ENCODE results near the gene PHGDH. TPM values are rescaled to one million over a fixed set of nuclear protein-coding genes. Genes with fewer than 3 reads are reported as not detected.

Gene PHGDH
- total and polyA plus RNA-seq, 2 donors (not counting 3 experiments of a cell fraction or from before 2014, with no cell fraction given): 37.9 to 120 TPM

DNA sequence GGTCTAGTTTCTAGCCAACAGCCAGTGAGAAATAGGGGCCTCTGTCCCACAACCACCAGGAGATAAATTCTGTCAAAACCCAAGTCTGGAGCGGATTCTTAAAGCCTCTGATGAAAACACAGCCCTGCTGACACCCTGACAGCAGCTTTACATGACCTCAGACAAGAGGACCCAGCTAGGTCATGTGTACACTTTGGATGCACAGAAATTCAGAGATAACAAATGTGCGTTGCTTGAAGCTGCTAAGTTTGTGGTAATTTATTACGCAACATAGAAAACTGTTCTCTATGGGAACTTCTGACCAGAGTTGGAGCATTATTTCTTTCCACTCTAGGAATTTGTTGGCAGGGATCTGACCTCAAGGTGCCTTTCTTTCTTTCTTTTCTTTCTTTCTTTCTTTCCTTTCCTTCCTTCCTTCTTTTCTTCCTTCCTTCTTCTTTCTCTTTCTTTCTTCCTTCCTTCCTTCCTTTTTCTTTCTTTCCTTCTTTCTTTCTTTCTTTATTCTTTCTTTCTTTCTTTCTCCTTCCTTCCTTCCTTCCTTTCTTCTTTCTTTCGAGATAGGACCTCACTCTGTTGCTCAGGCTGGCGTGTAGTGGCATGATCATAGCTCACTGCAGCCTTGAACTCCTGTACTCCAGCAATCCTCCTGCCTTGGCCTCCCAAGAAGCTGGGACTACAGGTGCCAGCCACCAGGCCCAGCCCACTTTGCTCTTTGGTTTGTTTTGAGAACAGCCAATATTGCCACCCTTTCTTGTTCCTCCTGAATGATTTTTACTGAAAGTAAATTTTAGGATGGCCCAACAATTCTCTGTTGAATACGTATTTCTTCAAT, 71.8 kb downstream of the PHGDH start:
- TF ChIP-seq EZH2 (IDR thresholded peaks at IDR 0.05; ENCODE audit: borderline replicate concordance, low read depth, low read length, severe bottlenecking) (no peak), POLR2AphosphoS5 (IDR thresholded peaks at IDR 0.05; ENCODE audit: insufficient read depth, low read depth, low read length) (no peak), GATA2 (IDR thresholded peaks at IDR 0.05; ENCODE audit: insufficient read depth, insufficient read length, low read depth, low read length) (no peak), POLR2A (IDR thresholded peaks at IDR 0.05; ENCODE audit: low read depth, low read length) (no peak), FOS (IDR thresholded peaks at IDR 0.05; ENCODE audit: borderline replicate concordance, insufficient read depth, low read length) (no peak), JUN (IDR thresholded peaks at IDR 0.05; ENCODE audit: borderline replicate concordance, insufficient read depth, insufficient read length, low read depth) (no peak), MYC (IDR thresholded peaks at IDR 0.05; ENCODE audit: low read depth, low read length) (no peak)
- TF ChIP-seq, protein P1, sequence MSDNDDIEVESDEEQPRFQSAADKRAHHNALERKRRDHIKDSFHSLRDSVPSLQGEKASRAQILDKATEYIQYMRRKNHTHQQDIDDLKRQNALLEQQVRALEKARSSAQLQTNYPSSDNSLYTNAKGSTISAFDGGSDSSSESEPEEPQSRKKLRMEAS (IDR thresholded peaks at IDR 0.05; ENCODE audit: insufficient read depth, insufficient read length): no peak
- TF ChIP-seq, protein P2, sequence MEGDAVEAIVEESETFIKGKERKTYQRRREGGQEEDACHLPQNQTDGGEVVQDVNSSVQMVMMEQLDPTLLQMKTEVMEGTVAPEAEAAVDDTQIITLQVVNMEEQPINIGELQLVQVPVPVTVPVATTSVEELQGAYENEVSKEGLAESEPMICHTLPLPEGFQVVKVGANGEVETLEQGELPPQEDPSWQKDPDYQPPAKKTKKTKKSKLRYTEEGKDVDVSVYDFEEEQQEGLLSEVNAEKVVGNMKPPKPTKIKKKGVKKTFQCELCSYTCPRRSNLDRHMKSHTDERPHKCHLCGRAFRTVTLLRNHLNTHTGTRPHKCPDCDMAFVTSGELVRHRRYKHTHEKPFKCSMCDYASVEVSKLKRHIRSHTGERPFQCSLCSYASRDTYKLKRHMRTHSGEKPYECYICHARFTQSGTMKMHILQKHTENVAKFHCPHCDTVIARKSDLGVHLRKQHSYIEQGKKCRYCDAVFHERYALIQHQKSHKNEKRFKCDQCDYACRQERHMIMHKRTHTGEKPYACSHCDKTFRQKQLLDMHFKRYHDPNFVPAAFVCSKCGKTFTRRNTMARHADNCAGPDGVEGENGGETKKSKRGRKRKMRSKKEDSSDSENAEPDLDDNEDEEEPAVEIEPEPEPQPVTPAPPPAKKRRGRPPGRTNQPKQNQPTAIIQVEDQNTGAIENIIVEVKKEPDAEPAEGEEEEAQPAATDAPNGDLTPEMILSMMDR (IDR thresholded peaks at IDR 0.05; ENCODE audit: extremely low read depth in 1 of 2, insufficient read depth in 1 of 2, low read depth in 1 of 2, low read length in 2 of 2): no peak
- ChIA-PET POLR2A (no interaction called here), CTCF (interaction anchor here (0.8 kb wide), 1 partner anchor 85 kb away, joined by 3 read pairs; no protein-coding TSS in a partner anchor)
- Histone ChIP-seq H4K20me1 (replicated peaks; ENCODE audit: control insufficient read depth, extremely low read depth, insufficient read depth, low read length) (no peaks in the 10 kb centered on the region), H3K27me3 (ENCODE audit: control insufficient read depth in 2 of 2, insufficient read depth in 2 of 2, low read length in 2 of 2) (peaks cover 11 to 15% of the 10 kb centered on the region in 2 experiments), H3K27ac (ENCODE audit: insufficient read depth, low read depth, low read length) (no peak overlapping the region), H3K4me2 (ENCODE audit: insufficient read depth, low read length) (no peak overlapping the region), H3K36me3 (ENCODE audit: control insufficient read depth in 2 of 2, extremely low read depth in 1 of 2, insufficient read depth in 2 of 2, low read length in 2 of 2) (no peaks in the 10 kb centered on the region), H3K9me1 (replicated peaks; ENCODE audit: control insufficient read depth, extremely low read depth, insufficient read depth, low read length) (no peaks in the 10 kb centered on the region), H3K9me3 (replicated peaks; ENCODE audit: control insufficient read depth, insufficient read depth, low read length) (no peaks in the 10 kb centered on the region), H3K9ac (replicated peaks; ENCODE audit: extremely low read depth, insufficient read depth, low read length) (no peak overlapping the region), H2AFZ (ENCODE audit: low read depth, low read length) (no peak overlapping the region), H3K4me3 (replicated peaks in 1 of 3; ENCODE audit: insufficient read depth in 1 of 3, low read depth in 1 of 3, low read length in 3 of 3) (no peak overlapping the region), H3K4me1 (ENCODE audit: control insufficient read depth, extremely low read depth, insufficient read depth, low read length) (no peaks in the 10 kb centered on the region), H3K79me2 (ENCODE audit: control insufficient read depth, insufficient read depth, low read length) (no peaks in the 10 kb centered on the region)
- intact Hi-C loops (cut with micrococcal nuclease) (no loop called here), dilution Hi-C loops (cut with MboI; ENCODE audit: extremely low pct_ligation_motif_present, low sequenced_read_pairs) (no loop called here)
- FAIRE-seq: no peak
- BruUV-seq (replicated peaks): no TSS peak
- DNase-seq (ENCODE audit: low read depth, low spot score): no peak
